GM12878 (cell line): ENCODE measurements around the gene GALNT18. TPM values are rescaled to one million over a fixed set of nuclear protein-coding genes. Genes with fewer than 3 reads are reported as not detected.

Experiments
- ATAC-seq: fragments of 200-7000 bp; cut with Tn5 transposase; 3 replicates; pipeline ENCODE4 v1.9.1; 2020; ENCODE audit warnings: mild to moderate bottlenecking, moderate library complexity
- BruUV-seq: library from RNA; stranded (reverse); fragments of 400-500 nt; replicated peaks from 2 replicates; lab custom pipeline; 2021; lab: Mats Ljungman, UMichigan
- CTCF ChIA-PET: fragments of 300-600 bp; sonication (Branson Sonifier 250); formaldehyde crosslinking; extraction: SDS; loops from one replicate; lab custom pipeline; 2021; ENCODE audit warnings: inconsistent platforms; lab: Yijun Ruan, JAX
- POLR2A ChIA-PET: fragments of 350-600 bp; formaldehyde crosslinking; extraction: SDS; loops from one replicate; lab custom pipeline; 2021; ENCODE audit warnings: inconsistent platforms; lab: Charles Lee
- RAD21 ChIA-PET: fragments of 300-600 bp; sonication (Branson Sonifier 250); formaldehyde crosslinking; loops from one replicate; lab custom pipeline; 2023; ENCODE audit warnings: antibody characterized with exemption; ENCODE audit not compliant: unreplicated experiment; lab: Charles Lee
- SMC1A ChIA-PET: fragments of 300-600 bp; sonication (Branson Sonifier 250); formaldehyde crosslinking; loops from one replicate; lab custom pipeline; 2023; ENCODE audit not compliant: unreplicated experiment, uncharacterized antibody; lab: Charles Lee
- DNase-seq: peaks from one replicate; pipeline ENCODE4 v3.0.0-alpha.2; 2011; ENCODE audit warnings: low read depth, low spot score
- FAIRE-seq: peaks from 3 replicates; lab custom pipeline; 2011; peaks lifted over from hg19 to GRCh38; lab: Jason Lieb, UNC
- H2AFZ ChIP-seq: 2 replicates; pipeline ENCODE4 v1.6.0; 2011; ENCODE audit warnings: low read depth, low read length, control low read depth; ENCODE audit not compliant: control insufficient read depth
- H3K27ac ChIP-seq: 2 replicates; pipeline ENCODE4 v1.5.1; 2011; ENCODE audit warnings: control low read depth; ENCODE audit not compliant: control insufficient read depth, insufficient read depth
- H3K27me3 ChIP-seq, 2 experiments: replicated peaks in 1 of 2; 2 replicates each; pipeline versions ENCODE4 v1.6.0 to v1.6.1; 2011; ENCODE audit warnings: low read length in 1 of 2; ENCODE audit not compliant: control insufficient read depth in 2 of 2, insufficient read depth in 2 of 2
- H3K36me3 ChIP-seq, 2 experiments: 2 replicates each; pipeline ENCODE4 v1.5.1; 2011; ENCODE audit warnings: low read length in 1 of 2; ENCODE audit not compliant: control insufficient read depth in 2 of 2, insufficient read depth in 2 of 2
- H3K4me1 ChIP-seq: 2 replicates; pipeline ENCODE4 v1.6.1; 2011; ENCODE audit warnings: mild to moderate bottlenecking, low read length, moderate library complexity, mixed read lengths; ENCODE audit not compliant: control insufficient read depth, insufficient read depth
- H3K4me2 ChIP-seq: 2 replicates; pipeline ENCODE4 v1.6.0; 2011; ENCODE audit warnings: control low read depth; ENCODE audit not compliant: control insufficient read depth, insufficient read depth
- H3K4me3 ChIP-seq: fragments of 200-600 bp; sonication (generic); 2 replicates; pipeline ENCODE4 v1.5.1; 2016
- H3K79me2 ChIP-seq: 2 replicates; pipeline ENCODE4 v1.6.0; 2011; ENCODE audit warnings: low read length; ENCODE audit not compliant: control insufficient read depth, insufficient read depth
- H3K9ac ChIP-seq: 2 replicates; pipeline ENCODE4 v1.8.0; 2011; ENCODE audit warnings: low read length, control low read depth, mixed read lengths; ENCODE audit not compliant: control insufficient read depth, insufficient read depth
- H3K9me3 ChIP-seq: replicated peaks from 3 replicates; pipeline ENCODE4 v1.5.1; 2011; ENCODE audit warnings: mild to moderate bottlenecking, low read length; ENCODE audit not compliant: control insufficient read depth, insufficient read depth
- H4K20me1 ChIP-seq: 2 replicates; pipeline ENCODE4 v1.6.0; 2011; ENCODE audit not compliant: control insufficient read depth, insufficient read depth
- ATF3 ChIP-seq: IDR thresholded peaks from 2 replicates; pipeline ENCODE4 v1.6.1; 2011; ENCODE audit warnings: low read depth, mild to moderate bottlenecking, low read length, moderate library complexity, borderline replicate concordance; ENCODE audit errors: extremely low read depth
- CEBPZ ChIP-seq: fragments of 150-350 bp; IDR thresholded peaks from 2 replicates; pipeline ENCODE4 v1.6.1; 2016; ENCODE audit warnings: low read depth, low read length
- GABPA ChIP-seq: IDR thresholded peaks from 2 replicates; pipeline ENCODE4 v1.6.1; 2014; ENCODE audit warnings: antibody characterized with exemption, low read depth, mild to moderate bottlenecking, inconsistent platforms
- NR2F1 ChIP-seq: fragments of 450-650 bp; conservative IDR thresholded peaks from 2 replicates; pipeline ENCODE4 v1.6.1; 2017; ENCODE audit warnings: mild to moderate bottlenecking
- TCF7 ChIP-seq: IDR thresholded peaks from 2 replicates; pipeline ENCODE4 v1.6.1; 2014; ENCODE audit warnings: antibody characterized with exemption, borderline replicate concordance
- ZZZ3 ChIP-seq: IDR thresholded peaks from 2 replicates; pipeline ENCODE4 v1.6.1; 2011; ENCODE audit warnings: low read depth; ENCODE audit not compliant: control insufficient read depth, insufficient read length
- WGBS: methylation state at CpG from one replicate; pipeline ENCODE4 v1.1.6; 2016; ENCODE audit warnings: low lambda C conversion rate; ENCODE audit not compliant: insufficient replicate concordance, insufficient coverage; ENCODE audit errors: missing lambda C conversion rate; 5-methylcytosine and 5-hydroxymethylcytosine counted together
- in situ Hi-C: fragments of 300-500 bp; cut with MboI; formaldehyde crosslinking; loops from 9 replicates; pipeline ENCODE4 v1.14.3; 2018; ENCODE audit warnings: mixed read lengths
- intact Hi-C: fragments of 100-400 bp; cut with micrococcal nuclease; formaldehyde crosslinking; loops from one replicate; pipeline ENCODE4 v1.14.2; 2022; ENCODE audit not compliant: unreplicated experiment
- polyA plus RNA-seq, 11 experiments: library from polyadenylated mRNA; depleted of rRNA in 4 of 11; unstranded in 6 of 11; stranded (reverse) in 5 of 11; fragments of >200 nt; fragmentation: Nextera tagmentation in 4 of 11; fragmentation: Illumina TruSeq in 1 of 11; extraction: Ambion mirVana in 4 of 11; extraction: Trizol in 1 of 11; gene quantifications; 1 replicate in 1 of 11; 2 replicates in 10 of 11; pipeline versions ENCODE4 v1.2.1 to v1.2.3, GENCODE V29; 2011 to 2016; ENCODE audit warnings: inconsistent platforms in 2 of 11, missing spikeins in 2 of 11, low read depth in 1 of 11
- total RNA-seq, 4 experiments: library from RNA; depleted of rRNA in 3 of 4; stranded (reverse); fragments of >200 nt in 3 of 4; fragmentation: Illumina TruSeq in 1 of 4; extraction: Trizol in 1 of 4; gene quantifications; 2 replicates each; pipeline versions ENCODE4 v1.2.1 to v1.2.3, GENCODE V29; 2013 to 2021

The GALNT18 gene
- total and polyA plus RNA-seq, 10 of the 15 experiments (the other 5 are each of a cell fraction or from before 2014, with no cell fraction given) = 1.2 to 14.2 (median 6.3) TPM

DNA sequence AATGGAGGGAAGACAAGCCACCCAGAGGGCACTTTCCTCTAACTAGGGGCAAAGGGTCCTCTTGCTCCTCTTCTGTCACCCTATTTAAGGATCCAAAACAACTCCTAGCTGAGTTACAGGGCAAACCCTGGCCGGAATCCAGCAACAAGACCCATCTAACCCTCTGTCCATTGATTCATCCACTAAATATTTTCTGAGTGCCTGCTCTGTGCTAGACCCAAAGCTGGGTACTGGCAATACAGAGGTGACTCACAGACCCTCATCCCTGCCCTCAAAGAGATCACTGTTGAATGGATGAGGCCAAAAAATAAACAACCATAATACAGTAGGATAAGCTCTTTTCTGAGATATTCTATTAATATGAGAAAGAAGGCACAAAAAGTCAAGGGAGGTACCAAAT, 4.3 kb upstream of the GALNT18 start:
- FAIRE-seq = no peak
- no peak overlapping the region for H3K27ac ChIP-seq
- no TSS peak for BruUV-seq
- TF ChIP-seq ATF3 = no peak
- no peak for TF ChIP-seq ZZZ3
- no peak for TF ChIP-seq NR2F1
- TF ChIP-seq TCF7 = no peak
- no peak for TF ChIP-seq GABPA
- no peak for TF ChIP-seq CEBPZ
- RAD21 ChIA-PET = interaction anchor here (0.6 kb wide), 1 partner anchor 100 kb away, joined by 3 read pairs; no protein-coding TSS in a partner anchor
- no peak for ATAC-seq
- no peak overlapping the region for H3K4me3 ChIP-seq
- peaks cover 0 to 1% of the 10 kb centered on the region in 2 experiments; a peak in 2 of 4 replicates for H3K27me3 ChIP-seq
- no peaks in the 10 kb centered on the region; the same call in 1 of the 2 replicates for H3K4me1 ChIP-seq
- H4K20me1 ChIP-seq = no peaks in the 10 kb centered on the region
- H3K4me2 ChIP-seq = no peak overlapping the region
- H3K36me3 ChIP-seq = no peaks in the 10 kb centered on the region
- POLR2A ChIA-PET = no interaction called here
- peaks cover 5% of the 10 kb centered on the region for H3K79me2 ChIP-seq
- no peaks in the 10 kb centered on the region for H3K9me3 ChIP-seq
- H2AFZ ChIP-seq = no peak overlapping the region
- 27% methylated on average over 1 of the region's 1 CpG for WGBS
- no peak for DNase-seq
- CTCF ChIA-PET = no interaction called here
- intact Hi-C loops (no loop called here), in situ Hi-C loops (no loop called here)
- SMC1A ChIA-PET = interaction anchor here (1.3 kb wide), 1 partner anchor 8 kb away, joined by 4 read pairs; no protein-coding TSS in a partner anchor
- H3K9ac ChIP-seq = no peak overlapping the region
